GM21528 (cell line): ENCODE measurements around the gene LINGO1.

ENCODE experiments used
- ATAC-seq: cut with Tn5 transposase; IDR thresholded peaks from one replicate; pipeline ENCODE4 v1.9.1; 2021; ENCODE audit warnings: mild to moderate bottlenecking, moderate library complexity; ENCODE audit not compliant: unreplicated experiment, low FRiP score

Gene LINGO1

DNA sequence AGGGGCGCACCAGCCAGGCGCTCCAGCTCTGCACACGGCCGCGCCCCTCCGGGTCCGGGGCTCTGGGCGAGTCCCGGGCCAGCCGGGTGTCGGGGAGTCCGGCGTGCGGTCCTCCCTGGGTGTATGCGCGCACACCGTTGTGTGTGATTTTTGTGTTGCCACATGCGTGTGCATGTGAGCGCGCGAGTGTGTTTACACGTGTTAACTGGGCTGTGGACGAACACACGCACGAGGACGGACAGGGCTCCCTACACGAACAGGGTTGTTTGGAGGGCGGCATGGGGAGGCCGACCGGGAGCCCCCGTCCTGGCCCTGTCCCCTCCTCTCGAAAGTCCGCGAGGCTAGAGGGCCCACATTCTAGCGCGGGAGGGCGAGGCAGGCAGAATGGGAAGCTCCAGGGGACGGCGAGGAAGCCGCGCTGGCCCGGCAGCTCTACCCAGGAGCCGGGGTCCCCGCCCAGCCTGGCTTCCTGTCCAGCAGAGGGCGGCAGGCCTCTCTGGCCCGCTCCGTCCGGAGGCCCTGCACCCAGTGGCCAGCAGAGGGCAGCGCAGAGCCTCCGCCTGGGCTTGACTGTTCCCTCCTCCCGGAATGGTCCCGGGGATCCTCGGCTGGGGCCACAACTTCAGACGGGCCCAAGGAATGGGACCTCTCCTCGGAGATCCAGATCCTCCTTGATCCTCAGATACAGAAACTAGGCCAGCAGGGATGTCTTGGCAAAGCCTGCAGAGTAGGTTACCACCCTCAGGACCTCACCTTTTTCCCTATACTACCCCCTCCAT lies 611 bp upstream of the LINGO1 start:
- ATAC-seq: no peak

DNA sequence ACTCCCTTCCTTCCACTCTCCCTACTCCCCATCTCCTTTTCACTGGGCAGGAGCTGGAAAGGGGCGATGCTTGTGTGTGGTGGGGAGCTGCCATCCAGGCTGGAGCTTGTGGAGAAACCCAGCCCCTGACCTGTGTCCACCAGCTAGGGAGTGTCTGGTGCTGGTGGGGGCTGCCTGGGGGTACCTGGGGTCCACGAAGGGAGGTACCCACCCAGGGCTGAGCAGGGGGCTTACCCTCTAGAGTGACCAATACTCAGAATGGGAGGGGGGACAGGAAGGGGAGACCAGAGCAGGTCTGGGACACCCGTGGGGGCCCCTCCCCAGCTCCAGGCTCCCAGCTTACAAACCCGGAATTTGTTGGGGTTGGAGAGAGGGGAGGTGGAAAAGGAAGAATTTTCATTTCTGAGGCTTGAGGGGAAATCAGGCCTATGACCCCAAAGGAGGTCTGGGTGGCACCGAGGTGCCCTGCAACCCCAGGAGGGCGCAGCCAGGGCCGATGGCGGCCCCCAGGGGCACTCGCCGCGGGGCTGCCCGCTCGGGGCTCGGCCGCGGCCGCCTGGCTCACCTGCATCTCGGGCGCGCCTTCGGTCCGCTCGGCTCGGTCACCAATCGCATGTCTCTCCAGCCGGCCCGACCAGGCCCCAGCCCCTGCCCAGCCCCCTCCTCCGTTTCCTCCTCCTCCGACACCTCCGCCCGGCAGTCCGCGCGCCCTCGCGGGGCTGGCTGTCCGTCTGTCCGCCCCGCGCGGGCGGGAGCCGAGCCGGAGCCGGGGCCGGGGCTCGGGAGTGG lies 773 bp downstream of the LINGO1 start:
- ATAC-seq: no peak

- ATAC-seq: no peak
Measured at GRCh38 chr15:77630956-77631744, 1.6 kb downstream of the LINGO1 start.

DNA sequence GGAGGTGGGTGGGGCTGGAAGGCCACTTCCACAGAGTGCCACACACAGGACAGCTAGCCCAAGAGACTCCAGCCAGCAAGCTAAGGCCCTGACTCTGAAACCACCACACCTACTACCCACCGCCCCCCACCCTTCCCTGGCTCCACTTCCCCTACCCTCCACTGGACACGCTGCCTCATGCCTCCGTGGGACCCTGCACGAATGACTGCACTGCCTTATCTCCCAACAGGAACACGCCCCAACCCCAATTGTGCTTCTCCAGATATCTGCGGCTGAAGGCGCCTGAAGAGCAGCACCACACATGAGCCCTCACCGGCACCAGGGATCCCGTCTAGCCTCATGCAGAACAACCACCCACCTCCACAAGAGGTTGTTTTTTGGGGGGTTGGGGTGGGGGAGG lies 2.7 kb downstream of the LINGO1 start:
- ATAC-seq: no peak

- no peak for ATAC-seq
Measured at GRCh38 chr15:77629070-77630030, 3.4 kb downstream of the LINGO1 start.

GRCh38 chr15:77628010-77628409 lies 4.7 kb downstream of the LINGO1 start:
- no peak for ATAC-seq

DNA sequence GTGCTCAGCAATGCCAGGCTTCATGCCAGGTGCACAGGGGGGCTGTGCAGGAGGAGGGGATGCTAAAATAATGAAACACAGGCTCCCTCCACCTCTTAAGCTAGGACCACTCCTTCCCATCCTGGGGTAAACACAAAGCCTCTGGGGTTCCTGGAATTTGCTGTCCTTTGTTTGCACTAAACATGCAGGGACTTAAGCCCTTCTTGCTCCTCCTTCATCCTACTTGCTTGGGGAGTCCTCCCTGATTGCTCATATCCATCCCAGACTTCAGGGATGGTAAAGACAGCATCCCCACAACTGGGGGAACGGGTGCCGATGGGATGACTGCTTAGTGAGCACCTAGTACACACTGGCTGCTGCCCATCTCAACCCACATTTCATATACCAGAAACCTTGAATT lies 5.1 kb downstream of the LINGO1 start:
- no peak for ATAC-seq

- ATAC-seq: no peak
Measured at GRCh38 chr15:77627067-77627466, 5.6 kb downstream of the LINGO1 start.

DNA sequence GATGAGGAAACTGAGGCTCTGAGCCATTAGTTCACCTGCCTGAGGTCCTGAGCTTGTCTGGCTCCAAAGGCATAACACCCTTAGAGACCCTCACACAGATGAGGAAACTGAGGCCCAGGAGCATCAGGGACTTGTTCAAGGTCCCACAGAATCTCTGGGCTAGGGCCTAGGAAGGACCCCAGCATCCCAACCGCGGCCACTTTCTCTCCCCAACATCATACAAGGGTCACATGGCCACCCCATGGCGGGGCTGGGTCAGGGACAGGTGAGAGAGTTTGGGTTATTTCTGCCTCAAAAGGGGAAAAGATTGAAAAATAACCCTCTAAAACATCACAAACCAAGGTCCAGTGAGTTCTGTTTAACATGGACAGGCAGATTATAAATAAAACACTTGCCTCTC lies 6.7 kb downstream of the LINGO1 start:
- ATAC-seq: no peak

DNA sequence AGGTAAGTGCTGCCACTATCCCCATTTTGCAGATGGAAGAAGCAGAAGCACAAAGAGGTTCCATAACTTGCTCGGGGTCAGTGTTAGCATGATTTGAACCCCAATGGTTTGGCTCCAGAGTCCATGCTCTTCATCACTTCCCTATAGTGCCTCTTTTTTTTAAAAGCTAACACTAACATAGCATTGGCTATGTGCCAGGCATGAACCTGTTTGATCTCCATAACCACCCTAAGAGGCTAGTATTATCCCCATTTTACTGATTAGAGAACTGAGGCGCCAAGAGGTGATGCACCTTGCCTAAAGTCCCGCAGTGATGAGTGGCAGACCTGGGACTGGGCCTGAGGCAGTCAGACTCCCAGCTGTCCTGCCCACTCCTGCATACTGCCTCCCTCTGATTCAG lies 7.3 kb downstream of the LINGO1 start:
- ATAC-seq: no peak

DNA sequence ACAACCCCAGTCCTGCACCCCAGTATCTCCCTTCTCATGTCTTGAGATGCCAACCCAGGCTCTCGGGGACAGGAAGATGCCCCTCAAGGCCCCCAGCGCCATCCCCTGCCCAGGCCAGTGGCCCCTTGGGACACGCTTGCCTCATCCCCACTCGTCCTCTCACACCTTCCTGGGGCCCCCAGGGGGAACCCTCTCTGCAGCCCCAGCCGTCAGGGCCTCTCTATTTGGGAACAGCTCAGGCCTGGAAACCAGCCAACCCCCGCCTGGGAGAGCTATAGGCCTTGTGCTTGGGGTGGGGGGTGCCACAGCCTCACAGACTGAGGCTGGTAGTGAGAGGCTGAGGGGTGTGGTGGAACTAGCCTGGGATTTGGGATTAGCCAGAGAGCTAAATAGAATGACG lies 7.8 kb downstream of the LINGO1 start:
- no peak for ATAC-seq

DNA sequence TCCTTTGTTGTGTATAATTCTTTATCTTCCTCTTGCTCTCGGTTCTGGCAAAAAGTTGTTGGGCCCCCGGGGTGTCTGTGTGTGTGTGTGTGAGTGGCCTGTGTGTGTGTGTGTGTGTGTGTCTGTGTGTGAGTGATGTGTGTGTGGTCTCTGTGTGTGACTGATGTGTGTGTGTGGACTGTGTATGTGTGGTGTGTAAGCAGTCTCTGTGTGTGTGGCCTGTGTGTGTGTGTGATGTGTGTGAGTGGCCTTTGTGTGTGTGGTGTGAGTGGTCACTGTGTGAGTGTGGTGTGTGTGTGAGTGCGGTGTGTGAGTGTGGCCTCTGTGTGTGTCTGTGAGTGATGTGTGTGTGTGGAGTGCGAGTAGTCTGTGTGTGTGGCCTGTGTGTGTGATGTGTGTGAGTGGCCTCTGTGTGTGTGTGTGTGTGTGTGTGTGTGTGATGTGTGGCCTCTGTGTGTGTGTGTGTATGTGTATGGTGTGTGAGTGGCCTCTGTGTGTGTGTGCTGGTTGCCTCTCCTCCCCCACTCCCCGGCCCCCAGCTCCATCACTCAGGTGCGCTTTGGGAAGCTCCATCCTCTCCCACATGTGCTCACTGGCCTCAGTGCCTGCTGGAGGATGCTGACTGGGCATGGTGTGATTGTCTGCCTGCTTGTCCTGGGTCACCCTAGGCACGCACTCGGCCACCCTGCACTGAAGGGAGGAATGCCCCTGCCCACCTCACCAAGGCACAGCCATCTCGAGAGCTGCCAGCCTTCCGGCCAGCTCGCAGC lies 8.8 kb downstream of the LINGO1 start:
- no peak for ATAC-seq

DNA sequence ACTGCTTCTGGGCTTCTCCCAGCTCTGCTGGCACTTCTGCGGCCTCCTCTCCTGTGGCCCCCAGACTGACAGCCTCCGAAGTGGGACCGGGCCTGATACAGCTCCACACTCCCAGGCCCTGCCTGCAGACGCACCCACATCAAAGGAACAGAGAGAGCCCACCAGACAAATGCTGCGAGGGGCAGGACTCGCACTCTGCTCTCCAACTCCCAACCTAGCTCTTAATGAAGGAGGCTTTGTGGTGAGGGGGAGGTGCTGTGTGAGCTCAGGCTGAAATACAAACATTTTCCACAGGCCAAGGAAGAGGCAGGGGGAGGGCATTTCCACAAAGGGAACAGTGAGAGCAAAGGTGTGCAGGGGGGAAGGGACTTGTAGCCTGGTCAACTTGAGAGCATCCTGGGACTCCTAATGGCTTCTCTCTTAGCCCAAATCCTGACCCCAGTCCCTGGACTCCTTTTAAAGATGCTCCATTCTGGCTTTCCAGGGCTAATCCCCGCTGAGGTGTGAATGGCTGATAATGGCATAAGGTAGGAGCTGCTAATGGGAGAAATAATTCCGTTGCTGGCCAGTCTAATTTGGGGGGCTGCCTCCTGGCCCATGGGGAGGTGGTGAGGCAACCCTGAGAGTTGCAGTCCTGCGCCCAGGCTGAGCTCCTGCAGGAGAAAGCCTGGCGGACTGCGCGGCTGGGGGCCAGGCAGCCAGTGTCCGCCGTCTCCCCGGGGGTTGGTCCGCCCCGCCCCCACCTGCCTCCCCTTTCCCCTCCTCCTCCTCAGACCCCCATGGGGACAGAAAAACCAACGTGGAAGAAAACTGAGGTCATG lies 9.6 kb downstream of the LINGO1 start:
- ATAC-seq: no peak

DNA sequence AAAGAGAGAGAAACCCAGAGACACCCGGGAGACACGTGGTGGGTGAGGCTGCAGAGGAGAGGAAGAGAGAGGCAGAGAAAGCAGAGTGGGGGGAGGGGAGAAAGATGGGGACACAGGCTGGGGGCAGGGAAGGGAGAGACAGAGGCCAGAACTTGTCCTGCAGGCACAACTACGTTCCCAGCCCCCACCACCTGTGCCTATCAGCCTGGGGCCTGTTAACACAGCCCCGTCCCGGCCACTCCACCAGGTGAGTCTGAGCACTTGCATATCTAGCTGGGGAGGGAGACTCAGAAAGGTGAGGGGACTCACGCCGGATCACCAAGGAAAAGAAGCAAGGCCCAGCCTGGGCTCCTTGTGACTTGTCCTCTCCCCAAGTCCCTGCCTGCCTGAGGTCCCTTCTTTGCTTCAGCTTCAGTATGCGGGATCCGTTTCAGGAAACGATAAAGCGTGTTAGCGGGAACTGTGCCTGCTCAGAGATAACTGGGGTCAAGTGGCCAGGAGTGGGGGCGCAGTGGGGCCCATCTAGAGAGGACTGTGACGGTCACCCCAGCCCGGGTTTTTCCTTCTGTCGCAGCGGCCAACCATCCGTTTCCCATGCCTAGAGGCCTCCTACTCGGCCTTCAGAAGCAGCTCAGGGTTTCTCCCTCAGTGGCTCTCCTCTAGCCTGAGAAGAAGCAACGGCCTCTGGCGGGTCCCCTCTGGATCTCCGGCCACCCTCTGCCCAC lies 10.3 kb downstream of the LINGO1 start:
- no peak for ATAC-seq

DNA sequence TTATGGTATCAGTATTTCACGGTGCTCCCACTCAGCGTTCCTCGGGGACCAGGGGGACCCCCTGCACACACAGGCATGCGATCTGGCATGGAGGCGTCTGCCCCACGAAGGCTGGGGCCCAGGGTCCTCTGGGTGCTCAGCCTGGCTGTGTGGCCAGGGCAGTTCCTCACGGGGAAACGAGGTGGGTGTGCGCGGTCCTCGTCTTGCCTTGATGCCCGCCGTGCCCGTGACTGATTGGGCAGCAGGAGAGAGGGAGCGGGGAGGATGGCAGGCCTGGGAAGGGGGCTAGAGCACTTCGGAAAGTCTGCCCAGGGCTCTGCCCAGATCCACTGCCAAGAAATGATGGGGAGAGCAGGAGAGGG lies 10.9 kb downstream of the LINGO1 start:
- ATAC-seq: no peak

- ATAC-seq: no peak
Measured at GRCh38 chr15:77620960-77621647, 11.6 kb downstream of the LINGO1 start.

GRCh38 chr15:77620297-77620696 lies 12.4 kb downstream of the LINGO1 start:
- no peak for ATAC-seq
